ENCODE measurements around the gene PPP1R3G.

DNA sequence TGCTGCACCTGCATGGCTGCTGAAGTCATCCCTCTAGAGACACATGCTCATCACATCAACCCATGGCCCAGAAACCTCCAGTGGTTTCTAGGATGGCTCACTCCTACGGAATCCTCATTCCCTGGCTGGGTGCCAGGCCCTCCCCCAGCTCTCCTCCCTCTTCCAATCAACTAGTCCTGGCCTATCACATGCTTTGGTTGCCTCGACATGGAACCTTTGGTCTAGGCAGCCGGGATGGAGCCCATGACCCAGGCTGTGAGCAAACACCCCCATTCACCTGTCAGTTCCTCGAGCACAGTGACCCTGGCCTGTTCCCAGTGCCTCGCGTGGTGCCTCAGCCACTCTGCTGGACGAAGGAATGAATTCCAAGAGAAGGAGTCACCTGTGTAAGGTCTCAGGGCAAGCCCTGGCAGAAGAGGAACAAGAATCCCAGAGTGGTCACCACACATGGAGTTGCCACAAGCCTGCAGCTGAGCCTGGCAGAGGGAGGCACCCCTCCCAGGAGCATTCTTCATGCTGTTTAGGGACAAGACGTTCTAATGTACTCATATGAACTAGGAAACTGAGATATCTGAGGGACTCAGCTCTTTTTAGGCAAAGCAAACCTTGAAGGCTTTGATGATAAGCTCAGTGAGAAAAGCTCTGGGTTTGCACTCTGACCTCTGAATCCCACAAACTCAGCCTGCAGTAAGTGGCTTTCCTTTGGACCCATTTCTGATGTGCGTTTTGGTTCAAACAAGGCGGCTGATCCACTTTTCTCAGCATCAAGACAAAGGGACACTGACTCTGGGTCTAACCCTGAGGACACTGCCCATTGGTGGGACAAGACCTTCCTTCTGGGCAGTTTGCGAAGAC is 40.2 kb downstream of the PPP1R3G start:
- no peak for TF ChIP-seq CTCF (conservative IDR thresholded peaks at IDR 0.05 in 1 of 2, IDR thresholded peaks at IDR 0.05 in 1 of 2; ENCODE audit: low read depth in 1 of 2, low read length in 2 of 2)
- TF ChIP-seq EZH2 (IDR thresholded peaks at IDR 0.05; ENCODE audit: low read length, missing control alignments), result no peak

Measured in fibroblast of lung (primary cell).